Ascending aorta (tissue), 2 donors: ENCODE measurements around the gene HECTD4. TPM values are rescaled to one million over a fixed set of nuclear protein-coding genes. Genes with fewer than 3 reads are reported as not detected.

Experiments used
- DNase-seq, 2 donors: peaks; one replicate each; pipeline ENCODE4 v3.0.0-alpha.2; 2019; ENCODE audit warnings: low spot score in 2 of 2
- H3K27ac ChIP-seq, 2 donors: fragments of 200-600 bp; sonication (generic); one replicate each; pipeline ENCODE4 v1.5.1; 2016 to 2017; ENCODE audit warnings: mild to moderate bottlenecking in 1 of 2
- H3K27me3 ChIP-seq: fragments of 200-600 bp; sonication (generic); one replicate; pipeline ENCODE4 v1.5.1; 2017
- H3K36me3 ChIP-seq, 2 donors: fragments of 200-600 bp; sonication (generic); one replicate each; pipeline ENCODE4 v1.5.1; 2016
- H3K4me1 ChIP-seq, 2 donors: fragments of 200-600 bp; sonication (generic); one replicate each; pipeline ENCODE4 v1.5.1; 2016 to 2017; ENCODE audit warnings: mild to moderate bottlenecking in 1 of 2
- H3K4me3 ChIP-seq, 2 donors: fragments of 200-600 bp; sonication (generic); one replicate each; pipeline ENCODE4 v1.5.1; 2016 to 2017; ENCODE audit warnings: mild to moderate bottlenecking in 1 of 2
- H3K9me3 ChIP-seq, 2 donors: fragments of 200-600 bp; sonication (generic); one replicate each; pipeline ENCODE4 v1.5.1; 2016
- CTCF ChIP-seq, 3 experiments: fragments of 200-600 bp in 2 of 3; fragments of 450-650 bp in 1 of 3; sonication (generic) in 2 of 3; IDR thresholded peaks; one replicate each; pipeline ENCODE4 v1.5.1; 2016 to 2019; ENCODE audit warnings: antibody characterized with exemption in 3 of 3, mild to moderate bottlenecking in 1 of 3, moderate library complexity in 1 of 3
- intact Hi-C: fragments of 100-400 bp; cut with DNase I; formaldehyde crosslinking; loops from one replicate; pipeline ENCODE4 v1.15.1; 2023
- total RNA-seq: library from RNA; depleted of rRNA; stranded (reverse); fragments of >200 nt; gene quantifications from one replicate; pipeline ENCODE4 v1.1.0, GENCODE V29; 2016

The HECTD4 gene
- total RNA-seq: 23.7 TPM

GRCh38 chr12:112381883-112382796 is at the start of gene HECTD4:
TSS of gene HECTD4 (minus strand) at chr12:112382431. CDS start at chr12:112382128, 303 bp downstream.
- H3K27ac ChIP-seq: peak within 1 kb of the TSS; percentile 68 to 69

GRCh38 chr12:112431965-112432364 is 49.7 kb upstream of the HECTD4 start:
- Histone ChIP-seq H3K27ac (no peak overlapping the region), H3K4me1 (peaks cover 0 to 2% of the 10 kb centered on the region in 2 donors), H3K36me3 (no peaks in the 10 kb centered on the region), H3K27me3 (no peaks in the 10 kb centered on the region), H3K4me3 (no peak overlapping the region), H3K9me3 (no peaks in the 10 kb centered on the region)
- intact Hi-C loops: no loop called here
- DNase-seq: no peak
- no peak for TF ChIP-seq CTCF (IDR thresholded peaks at IDR 0.05)

More at GRCh38 chr12:112381883-112382796, at the start of gene HECTD4:
- intact Hi-C loops: loop anchor here (2.0 to 10.0 kb wide), 5 partner anchors 27 to 437 kb away; partner anchors contain the start of genes ERP29, NAA25, RPL6 and TMEM116
- H3K9me3 ChIP-seq: no peaks in the 10 kb centered on the region
- peaks cover 0 to 16% of the 10 kb centered on the region in 2 donors for H3K4me1 ChIP-seq
- no peak for TF ChIP-seq CTCF (IDR thresholded peaks at IDR 0.05)
- H3K27me3 ChIP-seq: no peaks in the 10 kb centered on the region
- peak; percentile 75 to 97 for DNase-seq
- H3K36me3 ChIP-seq: no peaks in the 10 kb centered on the region
- peak within 1 kb of the TSS; percentile 78 to 99 for H3K4me3 ChIP-seq

- H3K4me1 ChIP-seq: no peaks in the 10 kb centered on the region
- TF ChIP-seq CTCF (IDR thresholded peaks at IDR 0.05): no peak
- H3K4me3 ChIP-seq: no peak overlapping the region
- no peaks in the 10 kb centered on the region for H3K27me3 ChIP-seq
- intact Hi-C loops: no loop called here
- H3K9me3 ChIP-seq: no peaks in the 10 kb centered on the region
- H3K27ac ChIP-seq: no peak overlapping the region
- DNase-seq: no peak
- H3K36me3 ChIP-seq: no peaks in the 10 kb centered on the region
Observed at GRCh38 chr12:112430929-112431328, 48.7 kb upstream of the HECTD4 start.

- no peak for TF ChIP-seq CTCF (IDR thresholded peaks at IDR 0.05)
- no peak for DNase-seq
- intact Hi-C loops: no loop called here
Observed at GRCh38 chr12:112427760-112428159, 45.5 kb upstream of the HECTD4 start.

GRCh38 chr12:112425582-112426382 is 43.6 kb upstream of the HECTD4 start:
- Histone ChIP-seq H3K4me1 (peaks cover 0 to 23% of the 10 kb centered on the region in 2 donors), H3K27me3 (no peaks in the 10 kb centered on the region), H3K27ac (no peak overlapping the region), H3K4me3 (no peak overlapping the region), H3K36me3 (no peaks in the 10 kb centered on the region), H3K9me3 (no peaks in the 10 kb centered on the region)
- intact Hi-C loops: no loop called here
- TF ChIP-seq CTCF (IDR thresholded peaks at IDR 0.05): no peak
- DNase-seq: no peak

More at GRCh38 chr12:112427760-112428159, 45.5 kb upstream of the HECTD4 start:
- H3K27ac ChIP-seq: no peak overlapping the region
- H3K4me3 ChIP-seq: no peak overlapping the region
- no peaks in the 10 kb centered on the region for H3K27me3 ChIP-seq
- peaks cover 0 to 6% of the 10 kb centered on the region in 2 donors for H3K4me1 ChIP-seq
- H3K36me3 ChIP-seq: no peaks in the 10 kb centered on the region
- H3K9me3 ChIP-seq: no peaks in the 10 kb centered on the region
